Thyroid gland (tissue), 4 donors: ENCODE data around the gene UBL7. TPM values are rescaled to one million over a fixed set of nuclear protein-coding genes. Genes with fewer than 3 reads are reported as not detected.
A peak's percentile ranks its signal among the peaks of the same experiment; 100 is the strongest.

ENCODE experiments used
- DNase-seq, 2 donors: peaks; one replicate each; pipeline ENCODE4 v3.0.0-alpha.2; 2019
- H3K27ac ChIP-seq, 3 donors: fragments of 200-600 bp; sonication (generic); 1 replicate in 2 of 3; 2 replicates in 1 of 3; pipeline ENCODE4 v1.5.1; 2016 to 2019; ENCODE audit warnings: mild to moderate bottlenecking in 1 of 3, moderate library complexity in 1 of 3
- H3K27me3 ChIP-seq: fragments of 200-600 bp; sonication (generic); one replicate; pipeline ENCODE4 v1.5.1; 2019
- H3K36me3 ChIP-seq, 2 donors: fragments of 200-600 bp; sonication (generic); one replicate each; pipeline ENCODE4 v1.5.1; 2016 to 2019
- H3K4me1 ChIP-seq, 2 donors: fragments of 200-600 bp; sonication (generic); one replicate each; pipeline ENCODE4 v1.5.1; 2017 to 2019
- H3K4me3 ChIP-seq, 3 donors: fragments of 200-600 bp; sonication (generic); replicated peaks in 1 of 3; 1 replicate in 2 of 3; 2 replicates in 1 of 3; pipeline ENCODE4 v1.5.1; 2016; ENCODE audit warnings: mild to moderate bottlenecking in 1 of 3
- H3K9me3 ChIP-seq: fragments of 200-600 bp; sonication (generic); one replicate; pipeline ENCODE4 v1.5.1; 2017
- CTCF ChIP-seq, 6 experiments: fragments of 200-600 bp in 3 of 6; fragments of 450-650 bp in 3 of 6; sonication (generic) in 3 of 6; IDR thresholded peaks; one replicate each; pipeline ENCODE4 v1.5.1; 2016 to 2019; ENCODE audit warnings: antibody characterized with exemption in 6 of 6, mild to moderate bottlenecking in 2 of 6, inconsistent platforms in 1 of 6, moderate library complexity in 1 of 6
- POLR2A ChIP-seq, 2 donors: fragments of 450-650 bp; IDR thresholded peaks; one replicate each; pipeline ENCODE4 v1.6.1; 2017; ENCODE audit warnings: antibody characterized with exemption in 2 of 2, mild to moderate bottlenecking in 2 of 2, moderate library complexity in 1 of 2
- WGBS, 2 donors: methylation state at CpG; one replicate each; pipeline ENCODE4 v1.1.5; 2017; 5-methylcytosine and 5-hydroxymethylcytosine counted together
- intact Hi-C: fragments of 100-400 bp; cut with DNase I; formaldehyde crosslinking; loops from one replicate; pipeline ENCODE4 v1.15.1; 2023
- total RNA-seq, 4 donors: library from RNA; depleted of rRNA; stranded (reverse); fragments of >200 nt; gene quantifications; one replicate each; pipeline ENCODE4 v1.2.3, GENCODE V29; 2016

UBL7 gene
- total RNA-seq, 4 donors from 2014 or later: 60.3 to 103 (median 69.6) TPM

GRCh38 chr15:74405823-74406222 is 55.1 kb downstream of the UBL7 start:
- no peaks in the 10 kb centered on the region for H3K27me3 ChIP-seq
- TF ChIP-seq CTCF (IDR thresholded peaks at IDR 0.05): no peak
- TF ChIP-seq POLR2A (IDR thresholded peaks at IDR 0.05): no peak
- no peak overlapping the region for H3K4me3 ChIP-seq
- intact Hi-C loops: no loop called here
- H3K9me3 ChIP-seq: no peaks in the 10 kb centered on the region
- H3K27ac ChIP-seq: no peak overlapping the region
- no peaks in the 10 kb centered on the region for H3K4me1 ChIP-seq
- H3K36me3 ChIP-seq: no peaks in the 10 kb centered on the region
- WGBS, 2 donors: 79 to 89% methylated on average over 7 of the region's 7 CpGs
- no peak for DNase-seq

- intact Hi-C loops: no loop called here
- DNase-seq: no peak
- Histone ChIP-seq H3K36me3 (no peaks in the 10 kb centered on the region), H3K27ac (no peak overlapping the region), H3K4me1 (no peaks in the 10 kb centered on the region), H3K4me3 (no peak overlapping the region), H3K27me3 (no peaks in the 10 kb centered on the region), H3K9me3 (no peaks in the 10 kb centered on the region)
- TF ChIP-seq POLR2A (IDR thresholded peaks at IDR 0.05) (no peak), CTCF (IDR thresholded peaks at IDR 0.05) (no peak)
- 72 to 82% methylated on average over 14 to 16 of the region's 16 CpGs for WGBS, 2 donors
Measured at GRCh38 chr15:74403991-74404563, 56.9 kb downstream of the UBL7 start.

- Histone ChIP-seq H3K27me3 (no peaks in the 10 kb centered on the region), H3K4me3 (no peak overlapping the region), H3K9me3 (no peaks in the 10 kb centered on the region), H3K27ac (no peak overlapping the region), H3K36me3 (no peaks in the 10 kb centered on the region), H3K4me1 (no peaks in the 10 kb centered on the region)
- intact Hi-C loops: no loop called here
- WGBS, 2 donors: 87 to 92% methylated on average over 6 to 10 of the region's 10 CpGs
- no peak for DNase-seq
- TF ChIP-seq POLR2A (IDR thresholded peaks at IDR 0.05) (no peak), CTCF (IDR thresholded peaks at IDR 0.05) (no peak)
Measured at GRCh38 chr15:74403588-74403919, 57.4 kb downstream of the UBL7 start.

GRCh38 chr15:74402873-74403587 is 57.9 kb downstream of the UBL7 start:
- Histone ChIP-seq H3K9me3 (no peaks in the 10 kb centered on the region), H3K4me3 (no peak overlapping the region), H3K4me1 (no peaks in the 10 kb centered on the region), H3K36me3 (no peaks in the 10 kb centered on the region), H3K27ac (no peak overlapping the region), H3K27me3 (no peaks in the 10 kb centered on the region)
- TF ChIP-seq POLR2A (IDR thresholded peaks at IDR 0.05) (no peak), CTCF (IDR thresholded peaks at IDR 0.05) (no peak)
- intact Hi-C loops: no loop called here
- WGBS, 2 donors: 60 to 70% methylated on average over 7 to 12 of the region's 13 CpGs
- DNase-seq: peak in 1 of 2 donors; percentile 10

- Histone ChIP-seq H3K36me3 (no peaks in the 10 kb centered on the region), H3K27me3 (no peaks in the 10 kb centered on the region), H3K27ac (no peak overlapping the region), H3K4me1 (no peaks in the 10 kb centered on the region), H3K9me3 (no peaks in the 10 kb centered on the region), H3K4me3 (no peak overlapping the region)
- TF ChIP-seq CTCF (IDR thresholded peaks at IDR 0.05) (no peak), POLR2A (IDR thresholded peaks at IDR 0.05) (no peak)
- no peak for DNase-seq
- intact Hi-C loops: no loop called here
- WGBS, 2 donors: 77 to 79% methylated on average over 5 of the region's 5 CpGs
Measured at GRCh38 chr15:74402337-74402841, 58.6 kb downstream of the UBL7 start.
